Ectodermal cell (in vitro differentiated cells): ENCODE data around the gene AATK.

Experiments
- H3K27ac ChIP-seq: 2 replicates; pipeline ENCODE4 v1.7.0; 2013; ENCODE audit warnings: mild to moderate bottlenecking, low read depth, low read length; ENCODE audit not compliant: insufficient read depth, poor library complexity, severe bottlenecking
- H3K27me3 ChIP-seq: 2 replicates; pipeline ENCODE4 v1.7.0; 2013; ENCODE audit warnings: mild to moderate bottlenecking, low read length; ENCODE audit not compliant: insufficient read depth, control insufficient read depth, poor library complexity, severe bottlenecking
- H3K36me3 ChIP-seq: one replicate; pipeline ENCODE4 v1.7.0; 2013; ENCODE audit warnings: low read length; ENCODE audit not compliant: control insufficient read depth, insufficient read depth
- H3K4me1 ChIP-seq: one replicate; pipeline ENCODE4 v1.7.0; 2013; ENCODE audit warnings: low read length; ENCODE audit not compliant: control insufficient read depth, insufficient read depth
- H3K4me3 ChIP-seq: 2 replicates; pipeline ENCODE4 v1.7.0; 2013; ENCODE audit warnings: low read depth, low read length, control low read depth; ENCODE audit not compliant: insufficient read depth
- H3K9me3 ChIP-seq: 2 replicates; pipeline ENCODE4 v1.7.0; 2013; ENCODE audit warnings: mild to moderate bottlenecking, low read length, moderate library complexity; ENCODE audit not compliant: control insufficient read depth
- WGBS, 2 experiments: methylation state at CpG; one replicate each; pipeline ENCODE4 v1.1.7; 2013; ENCODE audit warnings: missing lambda C conversion rate in 2 of 2; 5-methylcytosine and 5-hydroxymethylcytosine counted together

The AATK gene

DNA sequence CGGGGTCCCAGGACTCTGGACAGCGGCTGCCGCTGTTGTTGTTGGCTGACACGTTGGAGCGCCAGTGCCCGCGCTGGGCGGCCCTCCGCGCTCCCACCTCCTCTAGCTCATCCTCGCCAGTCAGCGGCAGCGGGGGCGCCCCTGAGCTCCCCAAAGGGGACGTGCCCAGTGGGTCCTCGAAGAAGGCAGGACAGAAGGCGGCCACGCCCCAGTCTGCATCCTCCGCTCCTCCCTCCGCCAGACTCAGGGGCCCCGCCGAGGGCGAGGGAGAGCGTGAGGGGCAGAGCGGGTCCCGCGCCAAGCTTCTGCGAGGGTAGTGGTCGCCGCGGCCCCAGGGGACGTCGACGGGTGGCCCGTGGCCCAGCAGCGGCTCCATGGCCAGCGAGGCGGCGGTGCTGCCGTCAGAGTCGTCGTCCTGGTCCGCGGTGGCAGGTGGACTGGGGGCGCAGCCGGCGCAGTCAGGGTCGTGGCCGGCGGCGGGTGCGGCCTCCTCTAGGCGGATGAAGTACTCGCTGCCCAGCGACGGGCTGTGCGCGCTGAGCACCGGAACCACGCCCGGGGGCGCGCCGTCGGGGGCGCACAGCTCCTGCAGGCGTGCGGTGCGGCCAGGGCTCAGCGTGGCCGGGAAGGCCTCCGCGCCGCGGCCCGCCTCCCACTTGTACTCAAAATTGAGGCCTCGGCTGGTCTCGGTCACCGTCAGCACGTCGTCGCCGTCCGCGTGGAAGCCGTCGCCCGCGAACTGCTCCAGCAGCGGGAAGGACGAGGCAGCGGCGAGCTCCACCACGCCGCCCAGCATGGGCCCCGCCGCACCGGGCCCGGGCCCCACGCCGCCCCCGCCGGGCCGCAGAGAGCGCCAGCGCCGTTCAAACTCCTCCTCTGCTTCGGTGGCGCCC is 43.9 kb downstream of the AATK start:
- H3K4me3 ChIP-seq, result no peak overlapping the region
- H3K36me3 ChIP-seq, result no peaks in the 10 kb centered on the region
- no peak overlapping the region for H3K27ac ChIP-seq
- peaks cover 6% of the 10 kb centered on the region for H3K27me3 ChIP-seq
- no peaks in the 10 kb centered on the region for H3K9me3 ChIP-seq
- peaks cover 5% of the 10 kb centered on the region for H3K4me1 ChIP-seq
- WGBS, 2 experiments, result 93% methylated on average over 109 of the region's 109 CpGs

DNA sequence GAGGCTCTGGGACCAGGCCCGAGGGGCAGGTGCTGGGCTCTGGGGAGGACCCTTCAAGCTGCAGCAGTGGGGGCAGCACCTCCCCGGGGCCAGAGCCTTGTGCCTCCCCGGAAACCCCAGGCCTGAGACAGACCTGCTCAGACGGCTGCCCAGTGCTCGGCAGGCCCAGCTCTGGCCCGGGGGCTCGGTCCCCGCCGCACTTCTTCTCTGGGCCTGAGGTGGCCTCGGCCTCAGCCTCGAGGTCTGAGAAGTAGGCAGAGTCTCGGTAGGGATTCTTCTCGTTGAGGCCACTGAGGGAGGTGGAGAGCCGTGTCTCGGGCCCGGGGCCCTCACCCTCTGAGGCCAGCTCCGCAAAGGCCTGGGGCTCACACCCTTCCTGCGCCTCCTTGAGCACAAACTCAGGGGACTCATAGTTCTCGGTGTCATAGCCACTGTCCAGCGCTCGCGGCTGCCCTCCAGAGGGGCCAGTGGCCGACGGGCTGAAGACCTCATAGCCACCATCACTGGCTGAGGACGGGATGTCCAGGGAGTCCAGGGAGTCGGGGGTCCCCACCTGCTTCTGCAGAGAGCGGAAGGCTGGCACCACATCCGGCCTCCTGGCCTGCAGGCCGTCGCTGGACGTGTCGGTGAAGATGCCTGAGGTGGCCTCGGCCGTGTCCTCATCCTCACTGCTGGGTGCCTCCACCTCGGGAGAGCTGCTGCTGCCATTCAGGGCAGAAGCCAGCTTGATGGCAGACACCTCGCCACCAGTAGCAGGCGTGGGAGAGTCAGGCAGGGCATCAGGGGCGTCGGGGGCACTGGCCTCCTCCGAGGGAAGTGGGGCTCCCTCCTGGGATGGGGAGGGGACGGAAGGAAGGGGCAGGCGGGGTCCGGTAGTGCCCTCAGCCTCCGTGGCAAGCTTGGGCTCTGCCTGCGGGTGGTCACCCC is 45.1 kb downstream of the AATK start:
- no peak overlapping the region for H3K4me3 ChIP-seq
- no peaks in the 10 kb centered on the region for H3K9me3 ChIP-seq
- WGBS, 2 experiments, result 89 to 90% methylated on average over 45 of the region's 45 CpGs
- peaks cover 6% of the 10 kb centered on the region for H3K27me3 ChIP-seq
- H3K36me3 ChIP-seq, result no peaks in the 10 kb centered on the region
- no peak overlapping the region for H3K27ac ChIP-seq
- H3K4me1 ChIP-seq, result peaks cover 4% of the 10 kb centered on the region

DNA sequence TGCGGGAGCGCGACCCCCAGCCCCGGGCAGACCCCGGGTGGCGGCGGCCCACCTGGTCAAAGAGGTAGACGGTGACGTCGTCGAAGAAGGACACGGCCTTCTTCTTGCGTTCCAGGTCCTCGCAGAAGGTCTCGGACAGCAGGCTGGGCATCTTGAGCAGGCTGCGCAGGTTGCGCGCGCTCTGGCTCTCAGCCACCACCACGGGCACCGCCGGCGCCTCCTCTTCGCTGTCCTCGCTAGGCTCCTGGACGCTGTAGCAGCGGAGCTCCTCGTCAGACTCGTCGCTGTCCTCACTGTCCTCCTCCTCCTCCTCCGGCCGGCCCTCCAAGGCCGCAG is 45.9 kb downstream of the AATK start:
- Histone ChIP-seq H3K4me3 (no peak overlapping the region), H3K27me3 (peaks cover 6% of the 10 kb centered on the region), H3K9me3 (no peaks in the 10 kb centered on the region), H3K4me1 (peaks cover 4% of the 10 kb centered on the region), H3K27ac (peak overlapping the region; percentile 59), H3K36me3 (no peaks in the 10 kb centered on the region)
- 94 to 95% methylated on average over 33 of the region's 33 CpGs for WGBS, 2 experiments

DNA sequence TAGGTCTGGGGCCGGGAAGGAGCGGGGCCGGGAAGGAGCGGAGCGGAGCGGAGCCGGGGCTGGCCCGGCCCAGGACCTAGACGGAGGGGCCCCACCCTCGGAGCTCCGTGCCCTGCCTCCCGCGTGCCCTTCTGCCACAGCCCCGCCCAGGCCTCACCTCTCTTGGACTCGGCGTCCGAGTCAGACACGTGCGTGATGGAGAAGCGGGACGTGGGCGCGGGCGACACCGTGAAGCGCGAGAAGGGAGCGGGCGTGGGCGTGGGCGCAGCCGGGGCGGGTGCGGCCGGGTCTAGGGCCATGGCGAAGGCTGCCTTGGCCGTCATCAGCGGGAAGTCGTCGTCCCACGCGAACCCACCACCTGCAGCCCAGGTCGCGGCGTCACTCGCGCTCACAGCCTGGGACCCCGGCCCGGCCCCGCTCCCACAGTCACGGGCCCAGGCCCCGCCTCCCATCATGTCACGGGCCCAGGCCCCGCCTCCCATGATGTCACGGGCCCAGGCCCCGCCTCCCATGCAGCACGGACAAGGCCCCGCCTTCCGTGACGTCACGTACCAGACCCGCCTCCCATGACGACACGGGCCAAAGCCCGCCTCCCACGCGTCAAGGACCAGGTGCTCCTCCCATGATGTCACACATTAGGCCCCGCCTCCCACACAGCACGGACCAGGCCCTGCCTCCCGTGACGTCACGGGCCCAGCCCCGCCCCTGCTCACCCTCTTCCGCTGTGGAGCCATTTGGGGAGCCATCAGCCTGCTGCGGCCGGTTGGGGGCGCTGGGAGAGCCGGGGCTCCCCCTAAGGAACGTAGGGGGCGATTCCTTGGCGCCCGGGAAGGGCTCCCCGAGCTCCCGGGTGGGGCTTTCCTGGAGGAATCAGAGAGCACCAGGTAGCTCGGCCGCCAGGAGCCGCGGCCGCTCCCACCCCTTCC is 46.5 kb downstream of the AATK start:
- Histone ChIP-seq H3K36me3 (no peaks in the 10 kb centered on the region), H3K4me1 (peaks cover 9% of the 10 kb centered on the region), H3K4me3 (peak overlapping the region; percentile 24), H3K27ac (peak overlapping the region; percentile 59), H3K27me3 (peaks cover 6% of the 10 kb centered on the region), H3K9me3 (no peaks in the 10 kb centered on the region)
- WGBS, 2 experiments, result 54% methylated on average over 89 of the region's 89 CpGs

DNA sequence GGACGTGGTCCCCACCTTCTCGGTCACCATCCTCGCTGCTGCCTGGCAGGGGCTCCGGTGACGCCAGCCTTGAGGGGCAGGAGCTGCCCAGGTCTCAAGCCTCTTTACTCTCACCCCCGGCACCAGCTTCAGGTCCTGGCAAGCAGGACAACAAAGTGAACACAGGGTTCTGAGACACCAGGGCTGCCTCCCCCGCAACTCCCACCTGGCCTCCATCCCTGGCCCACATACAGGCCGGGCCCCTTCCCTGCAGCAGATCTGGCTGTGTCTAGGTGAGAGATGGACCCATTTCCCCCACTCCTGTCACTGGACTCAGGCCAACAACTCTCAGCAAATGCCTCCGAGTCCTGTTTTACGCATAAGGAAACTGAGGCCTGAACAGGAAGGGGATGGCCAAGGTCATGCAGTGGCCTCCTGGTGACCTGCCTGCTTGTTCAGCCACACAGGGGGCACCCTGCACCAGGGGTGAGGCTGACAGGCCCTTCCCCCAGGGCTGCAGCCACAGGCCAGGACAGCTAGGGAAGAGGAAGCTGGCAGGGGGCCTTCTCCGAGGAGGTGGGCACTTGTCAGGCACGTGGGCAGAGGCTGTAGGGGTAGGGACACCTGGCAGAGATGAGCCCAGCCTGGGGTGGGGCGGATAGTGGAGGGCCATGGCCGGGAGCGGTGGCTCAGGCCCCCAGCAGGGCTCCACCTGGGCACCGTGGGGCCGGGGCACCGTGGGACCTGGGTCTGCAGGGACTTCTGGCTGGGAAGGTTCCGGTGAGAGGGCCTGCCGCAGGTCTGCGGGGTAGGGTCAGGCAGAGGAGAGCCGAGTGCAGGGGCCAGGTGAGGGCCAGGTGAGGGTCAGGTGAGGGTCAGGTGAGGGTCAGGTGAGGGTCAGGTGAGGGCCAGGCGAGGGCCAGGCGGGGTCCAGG is 47.5 kb downstream of the AATK start:
- H3K27me3 ChIP-seq, result peaks cover 6% of the 10 kb centered on the region
- H3K4me1 ChIP-seq, result peaks cover 18% of the 10 kb centered on the region
- H3K4me3 ChIP-seq, result no peak overlapping the region
- 79 to 81% methylated on average over 24 of the region's 24 CpGs for WGBS, 2 experiments
- no peaks in the 10 kb centered on the region for H3K9me3 ChIP-seq
- no peaks in the 10 kb centered on the region for H3K36me3 ChIP-seq
- H3K27ac ChIP-seq, result no peak overlapping the region

DNA sequence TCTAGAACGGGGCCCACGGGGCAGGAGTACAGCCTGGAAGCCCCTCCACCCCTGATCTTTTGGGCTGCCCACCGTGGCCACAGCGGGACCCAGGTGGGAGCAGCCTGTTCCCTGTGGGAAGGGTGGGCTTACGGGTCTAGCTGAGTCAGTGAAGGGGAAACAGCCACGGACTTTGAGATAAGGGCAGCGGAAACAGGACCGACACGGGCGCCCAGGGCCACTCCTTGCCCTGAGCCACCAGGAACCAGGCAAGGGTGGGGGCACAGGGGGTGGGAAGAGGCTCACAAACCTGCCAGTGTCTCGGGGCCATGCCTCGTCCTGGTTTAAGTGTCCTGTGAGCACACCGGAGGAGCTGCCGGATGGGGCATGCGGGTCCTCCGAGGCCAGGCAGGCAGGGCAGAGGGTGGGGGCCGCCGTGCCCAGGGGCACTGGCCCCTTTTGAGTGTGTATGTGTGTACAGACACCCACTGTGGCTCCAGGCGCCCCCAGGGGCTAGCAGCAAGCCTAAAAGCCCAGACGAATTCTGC is 48.3 kb downstream of the AATK start:
- H3K4me1 ChIP-seq, result peaks cover 20% of the 10 kb centered on the region
- H3K4me3 ChIP-seq, result no peak overlapping the region
- H3K27ac ChIP-seq, result no peak overlapping the region
- H3K27me3 ChIP-seq, result peaks cover 6% of the 10 kb centered on the region
- no peaks in the 10 kb centered on the region for H3K36me3 ChIP-seq
- WGBS, 2 experiments, result 92% methylated on average over 20 of the region's 20 CpGs
- H3K9me3 ChIP-seq, result no peaks in the 10 kb centered on the region

DNA sequence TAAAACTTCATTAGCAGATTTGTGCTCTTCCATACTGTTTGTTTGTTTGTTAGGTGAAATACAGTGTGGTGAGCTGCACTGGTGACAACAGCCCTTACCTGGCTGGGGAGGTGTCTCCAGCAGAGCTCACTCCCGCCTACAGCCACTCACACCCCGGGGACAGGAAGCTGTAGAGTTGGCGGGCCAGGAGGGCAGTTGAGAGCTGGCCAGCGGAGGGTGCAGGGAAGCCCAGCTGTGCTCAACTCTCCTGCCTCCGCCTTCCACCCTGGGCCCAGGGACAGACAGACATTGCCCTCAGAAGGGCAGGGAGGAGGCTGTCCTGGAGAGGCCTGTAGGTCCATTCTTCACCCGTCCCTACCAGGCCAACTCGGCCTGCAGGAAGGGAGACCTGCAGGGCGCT is 49.3 kb downstream of the AATK start:
- Histone ChIP-seq H3K4me3 (no peak overlapping the region), H3K36me3 (no peaks in the 10 kb centered on the region), H3K27ac (no peak overlapping the region), H3K4me1 (peaks cover 20% of the 10 kb centered on the region), H3K9me3 (no peaks in the 10 kb centered on the region), H3K27me3 (peaks cover 6% of the 10 kb centered on the region)
- WGBS, 2 experiments, result 91 to 95% methylated on average over 8 of the region's 8 CpGs

DNA sequence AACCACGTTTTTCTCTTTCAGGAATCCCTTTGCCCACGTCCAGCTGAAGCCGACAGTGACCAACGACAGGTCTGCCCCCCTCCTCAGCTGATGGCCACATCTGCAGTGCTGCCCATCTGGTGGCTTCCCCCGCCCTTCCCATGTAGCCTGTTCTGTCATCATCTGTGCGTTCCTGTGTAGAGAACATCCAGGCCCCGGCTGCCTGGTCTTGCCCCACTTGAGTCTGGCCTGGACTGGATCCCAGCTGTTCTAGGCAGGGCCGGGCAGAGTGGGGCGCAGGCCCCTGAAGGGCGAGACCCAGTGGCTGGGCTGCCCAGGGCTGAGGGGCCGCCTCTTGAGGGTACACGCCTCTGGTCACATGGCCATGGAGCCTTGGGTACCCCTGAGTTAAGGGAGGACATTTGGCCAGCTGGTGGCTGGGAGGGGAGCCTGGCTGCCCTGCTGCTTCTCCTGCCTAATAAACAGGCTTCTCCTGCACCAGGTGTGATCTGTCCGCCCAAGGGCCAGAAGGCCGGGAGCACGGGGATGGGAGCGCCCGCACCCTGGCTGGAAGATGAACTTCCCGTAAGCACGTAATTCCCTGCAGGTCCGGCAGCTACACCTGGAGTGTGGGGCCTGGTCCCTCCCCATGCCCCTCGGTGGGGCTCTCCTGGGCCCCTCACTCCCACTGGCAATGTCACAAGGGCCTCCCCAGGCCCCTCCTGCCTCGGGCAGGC is 50.1 kb downstream of the AATK start:
- 94 to 95% methylated on average over 22 of the region's 22 CpGs for WGBS, 2 experiments
- no peaks in the 10 kb centered on the region for H3K36me3 ChIP-seq
- no peaks in the 10 kb centered on the region for H3K9me3 ChIP-seq
- H3K4me3 ChIP-seq, result no peak overlapping the region
- H3K4me1 ChIP-seq, result peaks cover 20% of the 10 kb centered on the region
- peaks cover 6% of the 10 kb centered on the region for H3K27me3 ChIP-seq
- H3K27ac ChIP-seq, result no peak overlapping the region
